ENCODE measurements around the gene FHL2.
A peak's percentile ranks its signal among the peaks of the same experiment; 100 is the strongest.

FHL2 gene

DNA sequence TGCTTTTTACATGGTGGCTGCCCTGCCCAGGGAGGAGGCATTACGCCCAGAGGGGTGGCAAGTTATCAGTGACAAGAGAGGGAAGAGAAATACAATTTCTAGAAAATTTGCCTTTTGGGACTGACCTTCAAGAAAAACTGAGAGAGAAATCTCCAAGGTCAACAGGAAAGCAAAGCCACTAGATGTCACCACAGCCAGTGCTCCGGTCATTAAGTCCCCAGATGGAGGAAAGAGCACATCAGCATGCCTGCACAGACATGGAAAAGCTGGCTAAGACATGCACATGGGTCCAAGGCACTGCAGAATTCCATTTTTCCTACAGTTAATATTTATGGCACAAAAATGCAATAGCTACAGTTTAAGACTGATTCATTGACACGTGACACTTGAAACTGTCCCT lies 21.0 kb downstream of the FHL2 start:
- no peak for DNase-seq

DNA sequence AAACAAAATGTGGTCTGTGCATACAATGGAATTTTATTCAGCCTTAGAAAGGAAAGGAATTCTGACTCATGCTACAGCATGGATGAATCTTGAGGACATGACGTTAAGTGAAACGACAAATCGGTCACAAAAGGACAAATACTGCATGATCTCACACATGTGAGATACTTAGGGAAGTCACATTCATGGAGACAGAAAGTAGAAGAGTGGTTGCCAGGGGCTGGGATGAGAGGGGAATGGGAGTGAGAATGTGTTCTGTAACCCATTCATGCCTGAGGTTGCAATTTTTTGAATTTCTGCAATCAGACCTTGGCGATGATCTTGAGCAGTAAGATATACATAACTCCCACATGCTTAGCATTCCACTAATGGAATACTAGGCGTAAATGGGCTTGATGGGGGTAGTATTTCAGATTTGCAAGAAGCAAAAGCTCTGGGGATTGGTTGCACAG lies 22.0 kb downstream of the FHL2 start:
- DNase-seq, result no peak

DNA sequence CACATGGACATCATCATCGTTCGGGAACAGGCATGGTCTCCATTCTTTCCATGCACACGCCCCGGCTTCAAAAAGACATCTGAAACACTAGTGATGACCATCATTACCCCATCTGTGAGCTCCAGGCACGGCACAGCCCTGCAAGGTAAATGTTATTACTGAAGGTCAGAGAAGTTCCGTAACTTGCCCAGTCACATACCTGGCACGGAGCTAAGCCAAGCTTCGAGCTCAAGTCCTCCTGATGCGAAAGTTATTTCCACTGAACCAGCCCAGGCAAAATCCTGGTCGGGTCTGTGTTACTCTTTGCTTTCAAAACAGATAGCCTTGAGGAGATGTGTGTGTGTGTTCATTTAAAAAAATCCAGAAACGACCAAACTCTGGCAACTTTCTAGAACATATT lies 22.8 kb downstream of the FHL2 start:
- DNase-seq, result no peak

GRCh38 chr2:105375001-105375561 lies 23.8 kb downstream of the FHL2 start:
- no peak for DNase-seq

DNA sequence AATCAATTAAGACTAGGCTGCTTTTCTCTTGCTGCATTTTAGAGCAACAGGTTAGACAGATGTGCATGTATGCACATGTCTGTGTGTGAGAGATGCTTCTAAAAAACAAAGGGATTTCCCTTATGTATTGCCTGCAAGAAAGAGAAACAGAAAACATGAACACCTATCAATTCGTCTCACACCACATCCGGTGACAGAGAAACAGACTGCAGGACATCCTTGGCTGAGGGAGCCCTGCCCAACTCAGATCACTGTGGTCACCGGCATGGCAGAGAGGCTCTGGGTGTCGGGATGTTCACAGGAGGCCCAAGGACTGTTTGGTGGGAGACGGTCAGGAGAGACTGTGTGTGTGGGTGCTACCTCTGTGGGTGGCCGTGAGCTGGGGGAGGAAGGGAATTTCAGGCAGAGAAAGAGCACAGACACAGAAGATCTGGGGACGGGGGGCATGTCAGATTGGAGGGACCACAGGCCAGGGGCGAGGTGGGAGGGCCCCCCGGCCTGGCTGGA lies 24.9 kb downstream of the FHL2 start:
- DNase-seq, result no peak

DNA sequence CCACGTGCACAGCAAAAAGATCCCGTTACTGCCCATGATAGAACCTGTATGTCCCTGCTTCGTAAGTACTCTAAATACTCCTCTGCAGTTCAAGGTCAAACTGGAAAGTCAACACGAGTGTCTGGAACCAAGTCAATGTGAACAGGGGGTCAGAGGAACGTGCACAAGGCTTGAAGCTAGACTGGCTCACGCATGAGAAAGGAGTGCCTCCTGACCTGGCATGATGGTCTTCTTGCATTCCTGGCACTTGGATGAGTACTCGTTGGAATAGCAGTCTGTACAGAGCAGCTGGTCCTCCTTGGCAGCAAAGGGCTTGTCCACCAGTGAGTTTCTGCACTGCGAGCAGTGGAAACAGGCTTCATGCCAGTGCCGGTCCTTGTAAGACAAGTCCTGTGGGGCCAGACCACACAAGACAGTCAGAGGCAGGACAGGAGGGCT lies 25.5 kb downstream of the FHL2 start:
- DNase-seq, result no peak

DNA sequence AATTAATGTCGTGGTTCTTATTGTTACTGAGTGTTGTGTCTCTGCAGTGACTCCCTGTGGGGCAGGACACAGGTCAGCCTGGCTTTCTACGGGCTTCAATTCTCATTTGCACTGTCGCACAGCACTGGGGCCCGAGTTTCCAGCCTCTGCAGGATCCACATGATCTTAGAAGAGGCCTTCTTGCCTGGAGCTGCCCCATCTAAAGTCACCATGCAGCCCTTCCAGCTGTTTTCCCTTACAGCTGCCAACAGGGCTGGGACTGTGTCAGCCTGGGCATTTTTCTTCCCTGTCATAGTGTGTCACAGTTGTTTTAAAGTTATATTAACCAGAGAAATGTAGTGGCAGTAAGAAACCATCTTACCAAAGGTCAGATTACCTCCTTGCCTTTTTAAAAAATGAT lies 27.0 kb downstream of the FHL2 start:
- no peak for DNase-seq

- no peak for DNase-seq
These were observed 27.7 kb downstream of the FHL2 start for GRCh38 chr2:105371156-105371555.

- DNase-seq, result peak; percentile 84
These were observed 28.8 kb downstream of the FHL2 start for GRCh38 chr2:105369777-105370690.

DNA sequence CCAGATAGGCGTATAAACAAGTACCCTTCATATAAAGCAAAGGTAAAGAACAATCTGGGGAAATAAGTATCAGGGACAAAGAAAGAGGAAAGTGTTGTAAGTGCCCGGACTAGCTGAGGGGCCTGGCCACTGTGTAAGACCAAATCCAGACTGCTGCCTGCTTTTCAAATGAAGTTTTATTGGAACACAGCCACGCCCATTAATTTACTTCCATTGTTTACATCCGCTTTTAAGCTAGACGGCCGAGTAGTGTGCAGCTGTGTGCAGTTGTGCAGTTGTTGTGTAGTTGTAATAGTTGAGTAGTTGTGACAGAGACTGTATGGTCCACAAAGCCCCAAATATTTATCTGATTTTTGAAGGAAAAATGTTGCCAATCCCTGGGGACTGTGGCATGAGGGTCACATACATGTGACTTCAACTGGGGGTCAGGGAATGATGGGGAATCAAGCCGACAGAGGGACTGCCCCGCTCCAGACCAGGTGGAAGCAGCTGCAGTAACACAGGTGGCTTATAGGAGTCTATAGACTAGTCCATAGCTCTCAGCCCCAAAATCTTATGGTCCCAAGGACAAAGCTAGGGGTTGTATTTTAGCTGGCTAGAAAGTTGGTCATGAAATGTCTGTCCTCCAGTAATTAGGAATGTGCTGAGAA lies 30.0 kb downstream of the FHL2 start:
- DNase-seq, result no peak

DNA sequence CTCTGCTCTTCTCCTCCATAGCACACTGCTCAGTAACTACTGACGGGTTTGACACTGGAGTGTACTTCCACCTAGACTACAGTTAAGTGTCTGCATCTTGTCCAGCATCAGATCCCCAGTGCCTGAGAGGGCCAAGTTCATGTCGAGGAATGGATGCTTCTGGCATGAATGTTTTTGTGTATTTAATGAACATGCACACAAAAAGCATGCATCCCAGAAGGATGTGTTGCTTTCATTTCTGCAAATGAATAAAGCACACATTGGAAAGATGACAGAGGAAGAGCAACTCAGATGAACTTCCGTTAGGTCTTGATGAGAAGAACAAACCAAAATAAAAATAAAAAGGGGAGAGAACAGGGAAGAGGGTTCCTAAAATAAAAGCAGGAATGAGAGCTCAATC lies 33.6 kb downstream of the FHL2 start:
- DNase-seq, result no peak

DNA sequence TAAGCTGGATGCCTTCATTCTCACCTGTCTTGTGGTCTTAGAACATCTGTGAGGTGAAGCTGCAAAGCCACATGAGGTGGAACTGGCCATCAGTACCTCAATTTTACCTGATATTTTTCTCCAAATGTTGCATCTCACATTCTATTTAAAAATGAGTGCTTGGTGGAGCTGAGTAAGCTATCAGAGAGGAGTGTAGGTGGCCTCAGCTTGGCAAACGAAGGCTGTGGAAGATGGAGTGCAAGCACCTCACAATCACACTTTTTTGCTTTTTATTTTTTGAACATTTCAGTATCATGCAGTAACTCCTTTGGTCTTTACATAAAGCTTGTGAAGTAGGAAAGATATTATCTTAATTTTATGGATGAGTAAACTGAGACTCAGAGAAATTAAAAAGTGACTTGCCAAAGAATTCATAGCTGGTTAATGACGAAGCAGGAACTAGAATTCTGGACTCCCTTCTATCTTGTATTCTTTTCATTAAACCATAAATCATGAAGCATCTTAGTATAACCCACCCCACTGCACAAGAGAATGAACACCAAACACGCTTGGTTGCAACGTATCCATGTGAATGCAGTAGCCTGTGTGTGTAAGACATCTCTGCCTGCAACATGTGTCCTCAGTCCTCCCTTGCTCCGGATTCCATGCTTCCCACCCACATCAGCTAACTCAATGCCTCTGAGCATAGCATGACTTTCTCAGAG lies 34.3 kb downstream of the FHL2 start:
- no peak for DNase-seq

GRCh38 chr2:105362862-105363591 lies 35.8 kb downstream of the FHL2 start:
- DNase-seq, result no peak

DNA sequence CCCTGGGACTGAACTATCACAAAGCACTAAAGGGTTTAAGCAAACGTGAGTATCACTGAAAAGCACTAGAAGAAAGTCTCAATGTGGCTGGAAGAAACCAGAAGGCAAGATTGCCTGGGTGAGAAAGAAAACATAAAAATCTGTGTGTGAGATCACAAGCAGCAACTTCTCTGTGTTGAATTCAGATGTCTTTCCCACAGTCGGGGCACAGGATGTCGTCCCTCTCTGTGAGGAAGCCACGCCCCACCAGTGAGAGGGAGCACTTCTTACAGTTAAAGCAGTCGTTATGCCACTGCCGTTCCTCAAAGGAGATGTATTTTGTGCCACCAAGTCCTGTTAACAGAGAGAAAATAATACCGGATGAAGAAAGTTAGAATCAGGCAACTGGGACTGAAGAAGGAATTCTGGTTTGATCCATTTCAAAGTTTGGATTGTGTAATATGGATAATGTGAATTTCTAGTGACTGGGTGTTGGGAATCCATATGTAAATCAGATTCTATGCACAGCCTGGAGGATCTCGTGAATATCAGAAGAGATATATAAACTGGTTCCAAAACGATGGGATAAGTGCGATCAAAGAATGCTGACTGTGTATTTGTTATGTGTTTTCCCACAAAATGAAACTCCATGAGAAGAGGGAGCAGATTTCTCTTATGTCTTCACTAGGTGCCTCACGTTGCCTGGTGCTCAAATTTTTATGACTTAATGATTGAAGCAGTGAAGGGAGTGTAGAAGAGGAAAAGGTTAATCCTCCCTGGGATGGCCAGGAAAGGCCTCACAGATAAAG lies 37.6 kb downstream of the FHL2 start:
- DNase-seq, result no peak

GRCh38 chr2:105358593-105358992 lies 40.3 kb downstream of the FHL2 start:
- DNase-seq, result no peak

- DNase-seq, result no peak
These were observed 41.7 kb downstream of the FHL2 start for GRCh38 chr2:105357122-105357521.

- no peak for DNase-seq
These were observed 54.0 kb downstream of the FHL2 start for GRCh38 chr2:105344704-105345345.

GRCh38 chr2:105339414-105339813 lies 59.4 kb downstream of the FHL2 start:
- no peak for DNase-seq

DNA sequence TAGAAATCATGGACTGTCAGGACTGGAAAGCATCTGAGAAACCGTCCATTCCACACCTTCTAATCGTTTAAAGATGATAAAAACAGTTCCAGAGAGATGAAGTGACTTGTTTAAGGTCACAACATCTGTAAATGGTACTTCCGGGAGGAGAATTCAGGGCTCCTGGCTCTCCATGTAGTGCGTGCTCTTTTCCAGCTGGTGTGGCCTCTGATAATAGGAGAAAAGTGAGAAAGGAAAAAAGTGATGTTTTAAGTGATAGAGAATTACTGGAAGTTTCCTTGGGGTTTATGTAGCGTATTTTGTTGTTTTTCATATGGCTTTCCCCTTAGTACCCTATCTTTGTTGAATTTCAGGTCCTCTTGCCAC lies 60.8 kb downstream of the FHL2 start:
- no peak for DNase-seq

GRCh38 chr2:105337122-105338019 lies 61.5 kb downstream of the FHL2 start, which contains the start of gene C2orf49:
TSS of gene C2orf49 (plus strand) at chr2:105337540. CDS start at chr2:105337588, 48 bp downstream.
- peak; percentile 86 for DNase-seq
